NCI-H2196 (cell line): ENCODE measurements around the gene FASN.

Experiments used
- DNase-seq: peaks from one replicate; lab custom pipeline; 2025; ENCODE audit not compliant: unreplicated experiment; lab: John Stamatoyannopoulos, UW

The FASN gene

DNA sequence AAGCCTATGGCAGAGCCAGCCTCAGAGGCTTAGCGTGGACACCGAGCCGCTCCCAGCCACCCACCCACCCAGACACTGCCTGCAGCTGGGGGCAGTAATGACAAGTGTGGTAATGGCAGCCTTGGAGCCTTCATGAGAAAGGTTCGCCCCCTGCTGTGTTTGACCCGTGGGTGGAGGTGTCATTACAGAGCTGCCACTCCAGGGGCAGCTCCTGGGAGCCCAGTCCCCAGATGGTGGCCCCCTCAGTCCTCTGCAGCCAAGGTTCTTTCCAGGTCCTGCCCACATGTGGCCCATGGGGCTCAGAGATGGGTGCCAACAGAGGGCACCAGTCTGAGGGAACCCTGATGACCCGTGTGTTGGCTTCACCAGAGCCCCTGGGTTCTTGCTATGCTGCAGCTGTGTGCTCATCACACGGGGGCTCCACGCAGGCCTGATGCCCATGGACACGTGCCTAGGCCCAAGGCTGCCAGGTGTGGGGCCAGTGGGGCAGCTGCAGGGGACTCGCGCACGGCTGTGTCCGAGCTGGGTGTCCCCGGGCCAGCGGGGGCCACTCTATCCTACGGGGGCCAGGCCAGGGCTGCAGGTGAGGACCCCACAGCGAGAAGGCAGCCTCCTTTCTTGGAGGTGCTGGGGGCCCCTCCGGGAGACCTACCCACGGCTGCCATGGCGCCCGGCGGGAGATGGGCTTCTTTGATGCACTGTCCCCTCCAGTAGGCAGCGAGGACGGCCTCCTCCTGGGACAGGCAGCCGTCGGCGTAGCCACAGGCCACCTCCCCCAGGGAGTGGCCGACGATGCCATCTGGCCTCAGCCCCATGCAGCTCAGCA, 8.1 kb downstream of the FASN start:
- DNase-seq = no peak

DNA sequence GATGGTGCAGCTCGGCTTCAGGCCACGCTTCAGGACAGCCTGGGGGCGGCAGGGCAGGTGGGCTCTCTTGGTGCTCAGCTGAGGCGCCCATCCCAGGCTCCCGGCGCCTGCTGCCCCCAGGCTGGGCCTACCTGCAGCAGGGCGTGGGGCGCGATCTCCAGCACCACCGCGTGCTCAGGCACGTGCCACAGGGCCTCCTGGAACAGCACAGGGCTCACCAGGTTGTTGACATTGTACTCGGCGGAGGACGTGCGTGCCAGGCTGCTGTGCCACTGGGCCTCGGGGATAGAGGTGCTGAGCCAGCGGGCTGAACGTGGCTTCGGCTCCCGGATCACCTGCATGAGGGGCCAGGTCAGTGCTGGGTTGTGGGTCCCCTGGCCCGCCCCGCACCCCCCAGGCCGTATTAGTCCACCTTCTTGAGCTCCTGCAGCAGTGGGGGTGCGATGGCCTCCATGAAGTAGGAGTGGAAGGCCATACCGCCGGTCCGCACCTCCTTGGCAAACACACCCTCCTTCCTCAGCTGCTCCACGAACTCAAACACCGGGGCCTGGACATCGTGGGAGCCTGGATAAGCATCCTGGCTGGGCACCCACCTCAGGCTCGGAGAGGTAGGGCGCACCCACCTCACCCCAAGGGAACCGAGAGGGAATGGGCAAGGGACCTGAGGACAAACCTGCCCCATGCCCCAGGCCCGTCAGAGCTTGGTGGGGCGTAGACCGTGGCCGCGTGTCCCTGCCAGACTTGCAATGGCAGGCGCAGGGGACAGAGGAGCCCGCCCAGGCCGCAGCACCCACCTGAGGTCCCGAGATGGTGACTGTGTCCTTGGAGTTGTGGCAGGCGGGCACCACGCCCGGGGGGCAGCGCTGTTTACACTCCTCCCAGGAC, 9.0 kb downstream of the FASN start:
- DNase-seq = no peak

DNA sequence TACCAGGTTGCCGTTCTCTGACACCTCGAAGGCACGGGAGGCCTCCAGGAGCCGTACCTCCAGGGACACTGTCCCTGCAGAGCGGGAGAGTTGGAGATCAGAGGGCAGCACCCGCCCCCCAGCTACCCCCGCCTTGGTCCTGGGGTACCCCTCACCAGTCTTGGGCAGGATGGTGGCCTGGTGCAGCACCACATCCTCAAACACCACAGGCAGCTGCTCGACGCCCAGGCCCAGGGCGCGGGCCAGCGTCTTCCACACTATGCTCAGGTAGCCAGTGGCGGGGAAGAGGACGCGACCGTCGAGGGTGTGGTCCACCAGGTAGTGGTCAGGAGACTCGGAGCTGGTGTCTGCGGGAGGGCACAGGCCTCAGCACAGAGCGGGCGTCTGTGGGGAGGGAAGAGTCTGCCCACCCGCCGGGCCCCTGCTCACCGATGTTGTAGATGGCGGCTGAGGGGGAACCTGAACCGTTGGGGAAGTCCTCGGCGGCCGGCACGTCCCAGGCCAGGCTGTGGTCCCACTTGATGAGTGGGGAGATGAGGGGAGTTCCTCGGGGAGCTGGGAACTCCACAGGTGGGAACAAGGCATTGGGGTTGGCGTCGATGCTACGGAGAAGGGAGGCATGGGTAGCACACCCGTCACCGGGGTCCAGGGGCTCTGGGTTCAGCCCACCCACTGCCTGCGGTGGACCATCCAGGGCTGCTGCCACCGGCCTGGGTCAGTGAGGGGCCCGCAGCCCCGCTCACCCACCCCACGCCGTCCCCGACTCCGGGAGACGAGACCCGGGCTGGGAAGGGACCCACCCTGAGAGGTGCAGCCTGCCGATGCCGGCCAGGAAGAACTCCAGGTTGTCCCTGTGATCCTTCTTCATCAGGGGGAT, 9.8 kb downstream of the FASN start:
- DNase-seq = no peak

DNA sequence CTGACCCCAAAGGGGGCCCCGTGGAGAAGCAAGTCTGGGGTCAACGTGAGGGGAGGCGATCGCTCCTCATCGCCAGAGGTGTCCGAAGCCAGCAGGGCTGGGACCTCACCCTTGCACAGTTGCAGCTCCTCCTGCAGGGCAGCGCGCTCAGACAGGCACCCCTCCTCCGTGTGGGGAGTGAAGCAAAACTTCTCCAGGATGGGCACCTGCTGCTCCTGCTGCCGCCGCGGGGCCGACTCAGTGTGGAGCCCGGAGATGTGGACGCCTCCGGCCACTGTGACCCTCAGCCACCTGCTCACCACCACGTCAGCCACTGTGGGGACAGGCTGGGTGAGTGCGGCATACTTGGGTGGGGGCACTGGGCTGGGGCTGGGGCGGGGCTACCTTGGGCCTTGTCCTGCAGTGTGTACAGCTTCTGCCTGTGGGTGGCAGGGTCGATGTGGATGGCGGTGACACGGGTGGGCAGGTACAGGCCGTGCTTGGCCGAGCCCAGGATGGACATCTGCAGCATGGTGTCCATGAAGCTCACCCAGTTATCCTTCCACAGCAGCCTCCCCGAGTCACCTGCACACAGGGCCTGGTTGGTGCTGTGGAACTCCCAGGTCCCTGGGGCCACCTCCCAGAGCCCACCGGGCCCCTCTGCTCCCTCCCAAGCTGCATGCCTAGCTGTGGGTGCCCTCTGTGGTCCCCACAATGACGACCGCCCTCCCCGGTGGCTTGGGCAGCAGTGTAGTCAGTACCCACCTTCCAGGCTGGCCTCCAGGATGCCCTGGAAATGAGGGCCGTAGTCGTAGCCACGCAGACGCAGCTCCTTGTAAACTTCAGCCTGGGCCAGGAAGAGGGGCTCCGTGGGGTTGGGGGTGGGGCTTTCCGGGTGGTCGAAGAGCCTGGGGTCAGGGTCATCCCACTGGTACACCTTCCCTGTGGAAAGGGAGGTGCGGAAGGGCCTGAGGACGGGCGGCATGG, 10.8 kb downstream of the FASN start:
- DNase-seq = no peak

DNA sequence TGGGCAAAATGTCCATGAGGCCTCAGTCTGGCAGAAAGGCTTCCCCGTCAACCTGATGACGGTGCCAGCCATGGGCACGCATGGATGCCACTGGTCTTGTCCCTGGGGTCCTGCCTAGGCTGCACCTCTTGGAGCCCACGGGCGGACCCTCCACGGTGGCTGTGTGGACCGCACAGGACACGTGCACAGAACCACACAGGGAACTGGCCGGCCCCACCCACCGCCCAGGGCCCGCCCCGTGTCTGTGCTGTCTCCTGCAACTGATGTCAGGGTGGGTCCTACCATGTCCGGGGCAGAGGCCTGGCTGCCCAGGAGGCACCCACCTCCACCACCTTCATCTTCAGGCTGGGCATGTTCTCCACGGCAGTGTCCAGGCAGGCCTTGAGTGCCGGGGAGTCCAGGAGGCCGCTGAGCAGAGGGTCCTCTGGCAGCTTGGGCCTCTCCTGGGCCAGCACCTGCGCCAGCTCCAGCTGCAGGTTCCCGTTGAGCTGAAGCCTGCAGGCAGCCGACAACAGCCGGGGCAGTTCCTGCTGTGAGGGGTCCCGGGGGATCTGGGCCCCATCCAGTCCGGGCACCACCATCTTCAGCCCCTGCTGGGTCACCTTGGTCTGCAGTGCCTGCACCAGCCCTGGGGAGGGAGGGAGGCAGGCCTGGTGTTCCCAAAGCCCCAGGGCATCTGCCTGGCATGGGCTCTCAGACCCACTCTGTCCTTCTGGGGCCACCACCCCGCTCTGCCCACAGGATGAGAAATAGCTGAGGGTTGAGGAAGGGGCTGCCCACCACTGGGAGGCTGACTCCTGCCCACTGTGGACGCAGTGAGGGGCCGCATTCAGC, 11.9 kb downstream of the FASN start:
- no peak for DNase-seq

DNA sequence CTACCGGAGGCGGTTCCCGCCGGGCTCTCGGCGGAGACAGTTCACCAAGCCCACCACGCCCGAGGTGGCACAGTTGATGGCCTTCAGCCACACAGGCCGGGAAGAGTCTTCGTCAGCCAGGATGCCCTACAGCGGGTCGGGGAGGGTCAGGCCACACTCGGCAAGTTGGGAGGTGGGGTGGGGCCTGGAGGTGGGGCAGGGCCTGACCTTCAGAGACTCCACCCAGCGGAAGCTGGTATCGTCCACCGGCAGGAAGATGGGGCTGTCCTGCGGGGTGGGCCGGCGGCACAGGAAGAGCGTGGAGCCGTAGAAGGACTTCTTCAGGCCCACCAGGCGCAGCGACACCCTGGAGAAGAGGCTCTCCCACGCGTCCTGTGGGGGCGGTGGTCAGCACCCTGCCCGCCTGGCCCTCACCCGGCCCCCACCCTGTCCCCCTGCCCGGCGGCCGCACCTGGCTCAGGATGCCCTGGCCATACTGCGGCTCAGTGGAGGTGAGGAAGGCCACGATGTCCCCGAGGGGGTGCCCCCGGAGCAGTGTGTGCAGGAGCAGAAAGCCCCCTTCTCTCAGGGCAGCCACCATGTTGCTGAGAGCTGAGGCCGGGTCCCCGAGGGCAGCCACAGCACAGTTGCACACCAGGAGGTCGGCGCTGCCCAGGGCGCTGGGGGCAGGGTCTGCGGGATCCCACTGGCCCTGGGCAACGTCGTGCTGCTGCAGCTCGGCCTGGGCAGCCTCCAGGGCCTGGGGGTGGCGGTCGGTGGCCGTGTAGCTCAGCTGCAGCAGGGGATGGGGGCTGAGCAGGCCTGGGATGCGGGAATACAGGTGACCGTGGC, 12.8 kb downstream of the FASN start:
- no peak for DNase-seq

DNA sequence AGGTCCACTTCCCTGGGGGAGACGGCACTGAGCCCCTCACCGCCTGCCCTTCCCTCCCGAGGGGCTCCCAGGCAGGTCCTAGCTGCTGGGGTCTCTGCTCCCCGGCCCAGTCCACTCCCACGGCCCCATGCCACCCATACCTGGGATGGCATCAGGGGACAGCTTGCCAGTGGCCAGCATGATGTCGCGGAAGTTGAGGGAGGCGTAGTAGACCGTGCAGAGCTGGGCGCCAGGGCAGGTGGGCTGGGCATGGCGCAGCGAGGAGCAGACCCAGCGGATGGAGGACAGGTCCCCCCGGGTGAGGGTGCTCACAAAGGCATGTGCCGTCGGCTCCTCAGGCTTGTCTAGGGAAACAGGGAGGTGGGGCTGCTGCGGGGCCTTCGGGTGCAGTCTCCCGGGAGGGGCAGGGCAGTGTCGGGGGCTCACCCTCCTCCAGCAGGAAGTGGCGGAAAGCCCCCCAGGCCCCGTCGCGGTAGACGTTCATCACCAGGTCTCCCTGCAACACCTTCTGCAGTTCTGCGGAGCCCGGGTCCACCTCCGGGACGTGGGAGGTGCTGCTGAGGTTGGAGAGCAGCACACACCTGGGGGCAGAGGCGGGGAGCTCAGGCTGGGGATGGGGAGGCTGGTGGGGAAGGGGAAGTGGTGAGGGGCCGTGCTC, 13.5 kb downstream of the FASN start:
- no peak for DNase-seq

DNA sequence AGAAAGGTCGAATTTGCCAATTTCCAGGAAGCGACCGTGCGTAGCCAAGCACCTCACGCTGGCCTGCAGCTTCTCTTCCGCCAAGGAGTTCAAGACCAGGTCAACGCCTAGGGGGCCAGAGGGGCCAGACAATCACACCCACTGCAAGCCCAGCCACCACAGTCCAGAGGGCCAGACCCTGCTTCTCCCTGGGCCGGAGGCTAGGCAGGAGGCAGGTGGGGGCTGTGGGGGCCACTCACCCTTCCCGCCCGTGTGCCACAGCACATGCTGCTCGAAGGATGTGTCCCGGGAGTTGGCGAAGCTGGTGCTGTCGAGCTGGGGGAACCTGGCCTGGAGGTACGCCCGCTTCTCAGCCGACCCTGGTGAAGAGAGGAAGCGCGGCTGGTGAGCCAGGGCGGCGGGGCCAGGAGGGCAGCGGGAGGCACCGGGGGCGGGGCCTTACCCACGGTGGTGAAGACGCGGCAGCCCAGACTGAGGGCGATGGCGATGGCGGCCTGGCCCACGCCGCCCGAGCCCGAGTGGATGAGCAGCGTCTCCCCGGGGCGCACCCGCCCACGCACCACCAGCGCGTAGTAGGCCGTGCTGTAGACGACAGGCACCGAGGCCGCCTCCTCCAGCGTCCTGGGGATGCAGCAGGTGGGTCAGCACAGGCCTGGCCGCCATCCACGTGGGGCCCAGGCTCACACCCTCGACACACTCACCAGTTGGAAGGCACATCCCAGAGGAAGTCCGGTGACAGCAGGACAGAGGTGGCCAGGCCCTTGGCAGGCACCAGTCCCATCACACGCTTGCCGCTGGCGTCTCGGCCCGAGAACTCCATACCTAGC, 14.3 kb downstream of the FASN start:
- DNase-seq = no peak

DNA sequence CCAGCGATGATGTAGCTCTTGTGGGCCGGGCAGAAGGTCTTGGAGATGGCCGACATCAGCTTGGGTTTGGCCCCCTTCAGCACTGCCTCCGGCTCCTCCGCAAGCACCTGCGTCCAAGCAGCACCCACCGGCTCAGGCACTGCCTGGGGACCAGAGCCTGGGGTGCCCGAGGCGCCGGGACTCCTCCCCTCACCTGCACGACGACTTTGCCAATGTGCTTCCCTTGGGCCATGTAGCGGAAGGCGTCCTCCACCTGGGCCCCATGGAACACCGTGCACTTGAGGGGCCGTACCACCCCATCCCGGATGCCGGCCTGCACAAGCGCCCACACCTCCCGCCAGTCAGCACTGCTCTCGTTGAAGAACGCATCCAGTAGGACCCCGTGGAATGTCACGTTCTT, 15.0 kb downstream of the FASN start:
- DNase-seq = no peak

DNA sequence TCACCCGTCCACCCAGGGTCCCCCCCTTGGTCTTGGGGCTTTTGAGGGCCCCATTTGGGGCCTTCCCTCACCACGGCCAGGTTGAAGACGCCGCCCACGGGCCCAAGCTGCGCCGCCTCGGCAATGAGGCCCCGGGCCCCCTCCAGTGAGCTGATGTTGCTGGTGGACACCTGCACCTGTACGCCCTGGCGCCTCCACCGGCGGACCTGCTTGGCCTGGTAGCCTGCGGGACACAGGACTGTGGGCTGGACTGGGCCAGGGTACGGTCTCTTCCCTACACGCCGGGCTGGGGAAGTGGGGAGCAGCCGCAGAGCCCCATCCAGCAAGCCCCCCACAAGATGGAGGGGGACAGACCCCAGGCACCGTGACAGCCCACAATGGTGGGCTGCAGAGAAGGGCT, 15.6 kb downstream of the FASN start:
- no peak for DNase-seq

DNA sequence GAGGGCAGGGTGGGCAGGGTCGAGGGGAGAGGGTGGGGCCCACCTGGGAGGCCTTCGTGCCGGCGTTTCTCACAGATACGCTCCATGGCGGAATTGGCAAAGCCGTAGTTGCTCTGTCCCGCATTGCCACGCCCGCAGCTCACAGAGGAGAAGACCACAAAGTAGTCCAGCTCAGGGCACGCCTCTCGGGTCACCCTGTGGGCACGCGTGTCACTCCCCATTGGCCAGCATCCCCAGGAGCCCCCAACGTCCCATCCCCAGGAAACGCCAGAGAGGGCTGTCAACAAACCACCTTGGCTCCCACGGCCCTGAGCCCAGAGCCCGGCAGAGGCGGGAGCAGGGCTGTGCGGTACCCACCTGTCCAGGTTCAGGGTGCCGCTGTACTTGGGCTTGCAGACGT, 16.1 kb downstream of the FASN start:
- DNase-seq = no peak

DNA sequence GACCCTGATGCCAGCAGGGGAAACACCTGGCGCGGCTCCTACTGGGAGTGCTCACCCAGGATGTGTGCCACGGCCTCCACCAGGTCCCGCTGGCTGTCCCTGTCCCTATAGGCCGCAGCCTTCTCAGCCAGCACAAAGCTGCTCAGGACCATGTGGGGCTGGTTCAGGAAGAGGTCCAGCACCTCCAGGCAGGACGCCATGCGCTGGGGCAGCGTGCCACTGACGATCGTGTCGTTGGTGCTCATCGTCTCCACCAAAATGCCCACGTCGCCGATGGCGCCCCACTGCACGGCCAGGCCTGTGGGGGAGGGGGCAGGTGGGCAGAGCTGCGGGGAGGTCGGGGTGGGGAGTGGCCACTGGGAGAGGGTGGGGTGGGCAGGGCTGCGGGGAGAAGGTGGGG, 16.5 kb downstream of the FASN start:
- no peak for DNase-seq

DNA sequence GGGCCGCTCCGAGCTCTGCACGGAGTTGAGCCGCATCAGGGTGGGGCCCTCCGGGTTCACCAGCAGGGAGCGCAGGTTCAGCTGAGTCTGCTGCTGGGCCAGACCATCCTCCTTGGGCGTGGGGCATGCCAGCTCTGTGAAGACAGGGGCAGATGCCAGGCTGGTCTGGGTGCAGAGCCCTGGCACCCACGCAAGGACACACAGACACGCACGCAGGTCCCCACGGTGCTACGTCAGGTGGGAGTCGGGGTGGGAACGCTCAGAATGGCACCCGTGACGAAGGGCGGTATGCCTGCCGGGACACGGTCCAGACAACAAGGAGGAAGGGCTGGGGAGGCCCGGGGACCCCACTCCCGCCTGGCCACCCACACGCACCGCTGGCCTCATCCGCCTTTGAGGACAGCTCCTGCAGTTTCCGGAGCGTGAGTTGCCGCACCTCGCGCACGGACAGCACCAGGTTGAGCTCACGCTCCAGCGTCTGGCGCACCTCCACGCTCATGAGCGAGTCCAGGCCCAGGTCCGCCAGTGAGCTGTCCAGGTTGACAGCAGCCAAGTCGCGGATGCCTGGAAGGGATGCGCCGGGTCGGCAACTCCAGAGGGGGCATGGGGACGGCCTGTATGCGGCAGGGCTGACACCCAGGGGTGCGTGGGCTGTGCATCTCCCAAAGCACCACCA, 17.1 kb downstream of the FASN start:
- no peak for DNase-seq

DNA sequence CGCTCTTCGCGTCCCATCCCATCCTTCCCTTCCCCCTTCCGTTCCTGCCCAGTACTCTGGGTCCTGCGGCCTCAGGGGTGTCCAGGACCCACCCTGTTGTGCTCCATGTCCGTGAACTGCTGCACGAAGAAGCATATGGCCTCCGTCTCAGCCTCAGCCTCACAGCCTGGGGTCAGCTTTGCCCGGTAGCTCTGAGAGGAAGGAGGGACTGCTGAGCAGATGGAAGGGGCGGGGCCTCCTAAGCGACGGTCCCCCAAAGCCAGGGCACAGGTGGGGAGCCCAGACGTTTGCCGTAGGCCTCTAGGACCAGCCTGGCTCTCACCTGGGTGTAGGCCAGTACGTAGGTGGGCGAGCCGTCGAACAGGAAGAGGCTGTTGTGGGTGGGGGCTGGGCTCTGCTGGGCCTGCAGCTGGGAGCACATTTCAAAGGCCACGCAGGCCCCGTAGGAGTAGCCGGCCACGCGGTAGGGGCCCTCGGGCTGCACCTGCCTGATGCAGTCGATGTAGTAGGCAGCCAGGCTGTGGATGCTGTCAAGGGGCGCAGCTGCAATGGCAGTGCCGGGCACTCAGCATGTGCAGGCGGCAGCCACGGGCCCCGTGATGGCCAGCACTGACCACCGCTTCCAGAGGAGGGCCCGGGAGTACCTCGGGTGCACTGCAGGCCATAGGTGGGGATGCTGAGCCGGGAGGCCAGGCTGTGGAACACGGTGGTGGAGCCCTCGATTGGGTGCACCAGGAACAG, 17.8 kb downstream of the FASN start:
- no peak for DNase-seq

DNA sequence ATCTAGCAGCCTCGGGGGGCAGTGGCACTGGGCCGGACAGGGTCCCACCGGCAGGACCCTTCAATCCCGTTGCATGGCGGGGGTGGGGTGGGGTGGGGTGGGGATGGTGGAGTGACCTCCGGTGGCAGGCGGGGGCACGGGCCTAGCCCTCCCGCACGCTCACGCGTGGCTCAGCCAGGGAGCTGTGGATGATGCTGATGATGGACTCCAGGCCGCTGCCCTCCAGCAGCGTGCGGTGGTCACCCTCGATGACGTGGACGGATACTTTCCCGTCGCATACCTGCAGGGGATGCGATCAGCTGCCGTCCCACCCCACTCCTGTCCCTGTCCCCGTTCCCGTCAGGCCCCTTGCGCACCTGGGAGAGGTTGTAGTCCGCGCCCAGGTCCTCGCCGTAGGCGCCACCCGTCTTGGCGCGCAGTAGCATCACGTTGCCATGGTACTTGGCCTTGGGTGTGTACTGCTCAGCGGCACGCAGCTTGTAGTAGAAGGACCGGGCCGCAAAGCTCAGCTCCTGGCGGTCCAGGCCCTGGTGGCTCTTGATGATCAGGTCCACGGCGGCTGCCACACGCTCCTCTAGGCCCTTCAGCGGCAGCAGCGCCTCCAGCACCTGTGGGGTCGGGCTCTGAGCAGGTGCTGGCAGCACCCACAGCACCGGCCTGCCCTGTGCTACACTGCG, 18.9 kb downstream of the FASN start:
- DNase-seq = no peak
